ENCODE data around the gene PSMA3.

DNA sequence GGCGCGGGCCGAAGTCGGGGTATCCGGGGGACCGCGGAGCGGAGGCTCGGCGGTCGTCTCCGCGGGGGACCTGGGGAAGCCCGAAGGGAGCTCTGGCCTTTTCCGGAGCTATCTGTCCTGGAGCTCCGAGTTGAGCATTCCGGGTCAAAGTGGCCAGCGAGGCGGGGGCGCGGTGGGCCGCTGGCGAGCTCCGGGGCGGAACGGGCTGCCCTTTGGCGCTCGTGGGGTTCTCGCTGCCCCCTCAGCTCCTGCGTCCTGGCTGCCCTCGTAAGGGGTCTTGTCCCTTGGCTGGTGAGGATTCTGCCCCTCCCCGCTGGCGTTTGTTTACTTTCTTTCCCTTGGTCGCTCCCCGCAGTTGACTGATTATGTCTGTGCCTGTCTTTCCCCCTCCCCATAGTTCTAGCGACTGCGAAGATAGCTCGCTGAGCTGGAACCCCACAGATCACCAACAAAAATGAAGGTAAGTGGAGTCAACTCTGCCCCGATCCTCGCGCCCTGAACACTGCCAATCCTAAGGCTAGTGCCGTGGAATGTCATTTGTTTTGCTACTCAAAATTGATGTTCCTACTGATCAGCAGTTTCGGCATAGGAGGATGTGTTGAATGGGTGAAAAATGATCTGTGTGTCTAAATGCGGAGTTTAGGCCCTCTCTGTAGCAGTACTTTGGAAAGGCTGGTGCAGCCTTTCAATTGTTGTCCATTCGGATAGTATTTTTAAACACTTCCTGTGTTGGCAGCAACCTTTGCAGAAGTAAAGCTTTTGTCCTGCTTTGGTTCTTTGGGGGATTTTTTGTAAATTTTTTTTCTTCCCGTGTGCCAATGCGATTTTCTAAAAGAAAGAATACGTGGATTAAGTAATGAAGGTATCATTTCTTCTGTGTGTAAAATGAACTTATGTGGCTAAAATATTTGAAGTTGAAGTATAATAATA lies 55.0 kb downstream of the PSMA3 start:
- no peak for TF ChIP-seq POLR2AphosphoS5 (IDR thresholded peaks at IDR 0.05)
- no peak for TF ChIP-seq POLR2A (IDR thresholded peaks at IDR 0.05)
- TF ChIP-seq, protein P1, sequence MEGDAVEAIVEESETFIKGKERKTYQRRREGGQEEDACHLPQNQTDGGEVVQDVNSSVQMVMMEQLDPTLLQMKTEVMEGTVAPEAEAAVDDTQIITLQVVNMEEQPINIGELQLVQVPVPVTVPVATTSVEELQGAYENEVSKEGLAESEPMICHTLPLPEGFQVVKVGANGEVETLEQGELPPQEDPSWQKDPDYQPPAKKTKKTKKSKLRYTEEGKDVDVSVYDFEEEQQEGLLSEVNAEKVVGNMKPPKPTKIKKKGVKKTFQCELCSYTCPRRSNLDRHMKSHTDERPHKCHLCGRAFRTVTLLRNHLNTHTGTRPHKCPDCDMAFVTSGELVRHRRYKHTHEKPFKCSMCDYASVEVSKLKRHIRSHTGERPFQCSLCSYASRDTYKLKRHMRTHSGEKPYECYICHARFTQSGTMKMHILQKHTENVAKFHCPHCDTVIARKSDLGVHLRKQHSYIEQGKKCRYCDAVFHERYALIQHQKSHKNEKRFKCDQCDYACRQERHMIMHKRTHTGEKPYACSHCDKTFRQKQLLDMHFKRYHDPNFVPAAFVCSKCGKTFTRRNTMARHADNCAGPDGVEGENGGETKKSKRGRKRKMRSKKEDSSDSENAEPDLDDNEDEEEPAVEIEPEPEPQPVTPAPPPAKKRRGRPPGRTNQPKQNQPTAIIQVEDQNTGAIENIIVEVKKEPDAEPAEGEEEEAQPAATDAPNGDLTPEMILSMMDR (IDR thresholded peaks at IDR 0.05), result no peak

Data from stomach (tissue), 4 donors.